ENCODE data around the gene TTC3. TPM values are rescaled to one million over a fixed set of nuclear protein-coding genes. Genes with fewer than 3 reads are reported as not detected.

The TTC3 gene
- total RNA-seq, 2 donors from 2014 or later, result 184 to 273 TPM

GRCh38 chr21:37085726-37086125, 12.7 kb downstream of the TTC3 start:
- H3K4me1 ChIP-seq (ENCODE audit: control insufficient read depth, insufficient read depth, low read length), result no peaks in the 10 kb centered on the region
- DNase-seq, result no peak
- H3K27ac ChIP-seq (ENCODE audit: low read depth, low read length), result no peak overlapping the region
- no peak overlapping the region for H3K4me3 ChIP-seq (ENCODE audit: low read length)
- peaks cover 50% of the 10 kb centered on the region for H3K36me3 ChIP-seq (ENCODE audit: control insufficient read depth, insufficient read depth, low read length)
- no peak overlapping the region for H3K4me3 Mint-ChIP-seq
- peaks cover 24% of the 10 kb centered on the region for H3K36me3 Mint-ChIP-seq (ENCODE audit: low read depth)
- H3K4me1 Mint-ChIP-seq, result peaks cover 5% of the 10 kb centered on the region
- WGBS, 2 experiments (ENCODE audit: insufficient coverage in 1 of 2, insufficient read length in 1 of 2), result 89 to 90% methylated on average over 3 of the region's 3 CpGs
- no peaks in the 10 kb centered on the region for H3K27me3 ChIP-seq (ENCODE audit: control insufficient read depth, insufficient read depth, low read length, poor library complexity, severe bottlenecking)
- H3K27ac Mint-ChIP-seq, result no peak overlapping the region
- no peaks in the 10 kb centered on the region for H3K9me3 Mint-ChIP-seq
- no peak for TF ChIP-seq CTCF (conservative IDR thresholded peaks at IDR 0.05)
- H3K9ac ChIP-seq (ENCODE audit: extremely low read depth, low read length, poor library complexity, severe bottlenecking), result no peak overlapping the region
- no peaks in the 10 kb centered on the region for H3K27me3 Mint-ChIP-seq (ENCODE audit: insufficient read depth)
- no peaks in the 10 kb centered on the region for H3K9me3 ChIP-seq (ENCODE audit: control insufficient read depth, low read length)

- 86 to 91% methylated on average over 3 to 5 of the region's 5 CpGs for WGBS, 2 experiments (ENCODE audit: insufficient coverage in 1 of 2, insufficient read length in 1 of 2)
- no peak overlapping the region for H3K27ac ChIP-seq (ENCODE audit: low read depth, low read length)
- H3K9me3 ChIP-seq (ENCODE audit: control insufficient read depth, low read length), result no peaks in the 10 kb centered on the region
- H3K27me3 Mint-ChIP-seq (ENCODE audit: insufficient read depth), result no peaks in the 10 kb centered on the region
- peaks cover 26% of the 10 kb centered on the region for H3K36me3 Mint-ChIP-seq (ENCODE audit: low read depth)
- H3K27me3 ChIP-seq (ENCODE audit: control insufficient read depth, insufficient read depth, low read length, poor library complexity, severe bottlenecking), result no peaks in the 10 kb centered on the region
- H3K9me3 Mint-ChIP-seq, result no peaks in the 10 kb centered on the region
- peaks cover 5% of the 10 kb centered on the region for H3K4me1 Mint-ChIP-seq
- no peak overlapping the region for H3K4me3 ChIP-seq (ENCODE audit: low read length)
- no peak overlapping the region for H3K27ac Mint-ChIP-seq
- H3K9ac ChIP-seq (ENCODE audit: extremely low read depth, low read length, poor library complexity, severe bottlenecking), result no peak overlapping the region
- no peak for DNase-seq
- H3K36me3 ChIP-seq (ENCODE audit: control insufficient read depth, insufficient read depth, low read length), result peaks cover 62% of the 10 kb centered on the region
- no peaks in the 10 kb centered on the region for H3K4me1 ChIP-seq (ENCODE audit: control insufficient read depth, insufficient read depth, low read length)
- TF ChIP-seq CTCF (conservative IDR thresholded peaks at IDR 0.05), result peak; percentile 42
- no peak overlapping the region for H3K4me3 Mint-ChIP-seq
Measured at GRCh38 chr21:37087188-37087587, 14.1 kb downstream of the TTC3 start.

- Histone ChIP-seq H3K4me3 (ENCODE audit: low read length) (no peak overlapping the region), H3K4me1 (ENCODE audit: control insufficient read depth, insufficient read depth, low read length) (no peaks in the 10 kb centered on the region), H3K9me3 (ENCODE audit: control insufficient read depth, low read length) (no peaks in the 10 kb centered on the region), H3K27ac (ENCODE audit: low read depth, low read length) (no peak overlapping the region), H3K27me3 (ENCODE audit: control insufficient read depth, insufficient read depth, low read length, poor library complexity, severe bottlenecking) (no peaks in the 10 kb centered on the region), H3K36me3 (ENCODE audit: control insufficient read depth, insufficient read depth, low read length) (peaks cover 66% of the 10 kb centered on the region), H3K9ac (ENCODE audit: extremely low read depth, low read length, poor library complexity, severe bottlenecking) (no peak overlapping the region)
- Mint-ChIP-seq H3K27me3 (ENCODE audit: insufficient read depth) (no peaks in the 10 kb centered on the region), H3K9me3 (no peaks in the 10 kb centered on the region), H3K36me3 (ENCODE audit: low read depth) (peaks cover 29% of the 10 kb centered on the region), H3K27ac (no peak overlapping the region), H3K4me3 (no peak overlapping the region), H3K4me1 (peaks cover under 1% of the 10 kb centered on the region)
- TF ChIP-seq CTCF (conservative IDR thresholded peaks at IDR 0.05), result no peak
- DNase-seq, result no peak
- 93% methylated on average over 5 of the region's 5 CpGs; no CpG with 5 or more reads in 1 of the 2 experiments for WGBS, 2 experiments (ENCODE audit: insufficient coverage in 1 of 2, insufficient read length in 1 of 2)
Measured at GRCh38 chr21:37088186-37088735, 15.2 kb downstream of the TTC3 start.
